Measurements from ENCODE around the gene SLC25A30.

DNA sequence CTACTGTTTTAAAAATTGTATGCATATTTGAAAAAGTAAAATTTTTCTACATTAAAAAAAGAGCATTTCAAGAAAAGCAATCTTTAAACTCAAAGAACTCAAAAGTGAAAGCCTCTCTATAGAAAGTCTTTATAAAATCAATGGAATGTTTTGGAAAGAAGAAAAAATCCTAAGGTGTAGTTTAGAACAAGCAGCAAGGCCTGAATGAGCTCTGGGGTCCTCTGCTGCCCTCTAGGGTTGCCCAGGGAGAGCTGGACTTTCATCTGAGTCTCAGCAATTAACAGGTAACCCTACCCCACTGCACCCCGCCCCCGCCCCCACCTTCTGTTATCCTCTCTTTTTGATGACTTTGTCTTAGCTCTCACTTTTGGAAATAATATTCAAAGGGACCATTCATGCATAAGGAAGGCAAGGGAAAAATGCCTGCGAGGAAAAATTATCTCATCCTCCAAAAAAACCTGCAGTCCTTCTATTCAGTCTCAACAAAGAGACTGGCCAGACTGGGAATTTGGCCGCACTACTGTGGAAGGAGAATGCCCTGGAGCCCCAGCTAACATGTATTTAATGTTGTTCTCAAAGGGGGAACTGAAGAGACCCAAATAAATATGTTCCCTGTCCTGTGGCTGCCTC lies 24.1 kb downstream of the SLC25A30 start:
- TF ChIP-seq EZH2 (IDR thresholded peaks at IDR 0.05) (no peak), POLR2AphosphoS5 (IDR thresholded peaks at IDR 0.05; ENCODE audit: borderline replicate concordance, low read depth, low read length) (no peak)
